Activated CD4-positive, alpha-beta T cell treated with anti-CD3 and anti-CD28 coated beads, Interleukin-2, Interleukin-4, amounts not matched to agents 100 ng/mL and 50 ng/mL, durations not matched to agents 16 hours and 8 hours (primary cell): ENCODE measurements around the gene MRPL12.

Source experiments
- DNase-seq: peaks from one replicate; pipeline ENCODE4 v3.0.0-alpha.2; 2020; ENCODE audit warnings: low spot score

The MRPL12 gene

GRCh38 chr17:81702934-81703746 is at the start of gene MRPL12:
Gene MRPL12 (plus strand): TSS chr17:81703367. CDS start chr17:81703502, 135 bp downstream.
- peak; percentile 93 for DNase-seq

DNA sequence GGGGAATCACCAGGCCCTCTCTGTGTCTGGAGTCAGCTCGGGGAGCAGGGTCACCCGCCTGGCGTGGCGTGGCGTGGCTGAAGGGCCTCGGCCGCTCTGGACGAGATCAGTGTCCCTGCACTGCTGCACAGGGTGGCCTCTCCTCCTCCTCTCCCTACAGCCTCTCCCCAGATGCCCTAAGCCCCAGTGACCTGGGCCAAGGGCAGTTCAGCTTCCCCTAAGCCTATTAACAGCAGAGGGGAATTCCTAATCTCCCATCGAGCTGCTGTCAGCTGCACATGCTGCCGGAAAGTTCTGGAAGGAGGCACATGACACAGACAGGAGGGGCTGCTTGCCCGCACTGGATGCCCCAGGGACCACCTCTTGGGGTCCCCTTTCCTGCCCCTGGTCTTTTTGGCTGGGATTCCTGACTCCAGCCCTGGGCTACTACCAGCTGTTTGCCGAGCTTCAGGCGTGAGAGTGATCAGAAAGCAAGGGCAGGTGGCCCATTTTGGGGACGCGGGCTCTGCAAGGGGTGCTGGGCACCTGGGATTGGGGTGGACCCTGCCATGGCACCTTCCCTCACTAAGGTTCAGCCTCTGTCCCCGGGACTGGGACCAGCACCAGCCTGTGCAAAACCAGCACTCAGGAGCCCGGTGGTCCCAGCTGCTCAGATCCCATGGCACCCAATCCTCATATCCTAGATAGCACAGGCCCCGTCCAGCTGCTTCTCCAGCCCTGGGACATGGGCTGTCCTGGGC is 47.6 kb upstream of the MRPL12 start:
- DNase-seq, result no peak

GRCh38 chr17:81656118-81656743 is 46.9 kb upstream of the MRPL12 start, which contains the start of gene PDE6G:
Gene PDE6G (minus strand): TSS chr17:81656542. CDS start chr17:81653305, 3,237 bp downstream.
- no peak for DNase-seq

DNA sequence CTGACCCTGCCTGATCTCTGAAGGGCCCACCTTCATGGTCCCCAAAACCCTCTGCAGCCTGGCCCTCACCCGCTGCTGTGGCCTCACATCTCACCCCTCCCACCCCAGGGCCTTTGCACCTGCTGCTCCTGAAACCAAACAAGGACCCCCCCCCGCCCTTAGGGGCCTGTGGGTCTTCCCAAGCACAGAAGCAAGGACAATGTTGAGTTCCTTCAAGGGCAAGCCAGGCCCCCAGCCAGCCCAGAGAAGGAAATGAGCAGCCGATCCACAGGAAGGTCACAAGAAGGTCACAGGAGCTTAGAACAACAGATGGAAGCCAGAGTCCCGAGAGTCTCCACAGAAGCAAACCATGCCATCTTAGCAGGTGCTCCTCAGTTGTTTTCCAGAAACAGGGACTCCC is 46.3 kb upstream of the MRPL12 start:
- DNase-seq, result no peak

DNA sequence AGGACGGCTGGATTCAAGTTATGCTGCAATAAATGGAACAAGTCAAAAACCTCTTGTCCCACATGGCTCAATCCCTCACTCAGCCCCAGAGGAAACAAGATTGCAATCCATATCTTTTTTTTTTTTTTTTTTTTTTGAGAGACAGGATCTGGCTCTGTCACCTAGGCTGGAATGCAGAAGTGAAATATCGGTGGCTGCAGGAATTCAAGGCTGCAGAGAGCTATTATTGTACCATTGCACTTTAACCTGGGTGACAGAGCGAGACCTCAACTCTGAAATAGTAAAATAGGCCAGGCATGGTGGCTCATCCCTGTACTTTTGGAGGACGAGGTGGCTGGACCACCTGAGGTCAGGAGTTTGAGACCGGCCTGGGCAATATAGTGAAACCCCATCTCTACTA is 44.1 kb upstream of the MRPL12 start:
- no peak for DNase-seq

DNA sequence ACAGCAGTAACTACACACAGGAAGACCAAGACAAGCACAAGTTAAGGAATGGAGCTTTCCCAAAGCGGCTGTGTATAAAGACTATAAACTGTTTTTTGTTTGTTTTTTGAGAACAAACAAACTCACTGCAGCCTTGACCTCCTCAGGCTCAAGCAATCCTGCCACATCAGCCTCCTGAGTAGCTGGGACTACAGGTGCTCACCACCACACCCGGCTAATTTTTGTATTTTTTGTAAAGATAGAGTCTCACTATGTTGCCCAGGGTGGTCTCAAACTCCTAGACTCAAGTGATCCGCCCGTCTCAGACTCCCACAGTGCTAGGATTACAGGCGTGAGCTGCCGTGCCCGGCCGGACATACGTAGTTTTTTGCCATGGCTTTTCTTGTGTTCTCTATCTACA is 42.7 kb upstream of the MRPL12 start:
- DNase-seq, result no peak

GRCh38 chr17:81662002-81662401 is 41.2 kb upstream of the MRPL12 start:
- no peak for DNase-seq

DNA sequence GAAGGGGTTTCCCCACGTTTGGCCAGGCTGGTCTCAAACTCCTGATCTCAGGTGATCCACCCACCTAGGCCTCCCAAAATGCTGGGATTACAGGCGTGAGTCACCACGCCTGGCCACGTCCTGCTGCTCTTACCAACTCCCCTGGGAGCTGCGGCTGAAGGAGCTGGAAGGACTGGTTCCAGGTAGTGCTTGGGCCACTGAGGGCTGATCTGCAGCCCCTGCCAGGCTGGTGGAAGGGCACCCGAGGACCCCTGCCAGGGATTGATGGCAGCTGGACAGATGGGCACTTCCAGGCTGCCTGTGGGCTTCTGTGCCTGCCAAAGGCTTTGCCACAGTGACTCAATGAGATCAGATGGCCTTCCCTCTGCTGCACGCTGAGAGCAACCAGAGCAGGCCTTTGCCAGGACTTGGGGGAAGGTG is 39.1 kb upstream of the MRPL12 start:
- DNase-seq, result no peak

DNA sequence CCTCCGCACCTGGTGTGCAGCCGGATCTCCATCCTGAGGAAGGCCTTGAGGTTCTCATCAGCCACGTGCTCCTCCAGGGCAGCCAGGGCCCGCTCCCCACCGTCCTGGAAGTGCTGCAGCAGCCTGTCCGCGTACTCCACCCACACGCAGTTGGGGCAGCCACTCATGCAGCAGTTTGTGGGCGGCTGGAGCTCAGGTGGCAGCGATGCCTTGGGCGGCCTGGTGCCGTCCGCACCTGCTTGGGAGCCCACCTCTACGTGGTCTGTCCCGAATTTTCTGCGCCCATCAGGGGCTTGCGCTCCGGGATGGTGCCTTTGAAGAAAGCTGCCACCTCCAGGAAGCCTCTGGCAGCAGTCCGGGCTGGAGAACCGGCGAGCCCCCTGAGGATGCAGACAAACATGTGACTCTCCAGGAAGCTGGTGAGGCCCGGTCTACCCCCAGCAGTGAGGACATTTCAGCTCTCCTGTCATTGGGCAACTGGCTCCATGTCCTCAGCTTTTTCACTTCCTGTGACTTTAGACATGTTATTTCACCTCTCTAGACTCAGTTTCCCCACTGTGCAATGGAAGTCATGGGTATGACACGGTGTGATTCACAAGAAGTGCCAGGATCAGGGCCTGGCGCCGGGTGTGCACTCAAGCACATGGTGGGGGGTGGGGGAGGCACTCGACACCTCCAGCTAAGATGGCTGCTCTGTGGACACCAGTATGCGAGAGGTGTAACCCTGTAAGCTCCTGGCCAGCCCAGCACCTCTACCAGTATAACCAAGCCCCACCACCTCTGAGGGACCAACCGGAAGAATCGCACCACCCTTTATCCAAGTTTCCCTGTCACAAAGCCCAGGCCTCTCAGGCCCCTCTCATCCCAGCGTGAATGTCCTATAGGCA is 37.7 kb upstream of the MRPL12 start:
- DNase-seq, result peak; percentile 67

DNA sequence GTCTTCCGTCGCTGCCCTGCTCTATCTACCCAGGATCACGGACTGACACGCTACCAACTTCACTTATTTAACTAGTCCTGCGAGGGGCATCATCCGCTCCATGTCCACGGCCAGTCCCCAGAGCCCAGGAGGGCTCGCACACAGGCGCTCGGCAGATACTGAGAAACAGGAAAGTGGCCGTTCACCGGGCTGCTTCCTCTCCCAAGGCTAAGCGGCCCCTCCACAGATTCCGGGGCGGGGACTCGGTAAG is 37.1 kb upstream of the MRPL12 start:
- DNase-seq, result peak; percentile 22

DNA sequence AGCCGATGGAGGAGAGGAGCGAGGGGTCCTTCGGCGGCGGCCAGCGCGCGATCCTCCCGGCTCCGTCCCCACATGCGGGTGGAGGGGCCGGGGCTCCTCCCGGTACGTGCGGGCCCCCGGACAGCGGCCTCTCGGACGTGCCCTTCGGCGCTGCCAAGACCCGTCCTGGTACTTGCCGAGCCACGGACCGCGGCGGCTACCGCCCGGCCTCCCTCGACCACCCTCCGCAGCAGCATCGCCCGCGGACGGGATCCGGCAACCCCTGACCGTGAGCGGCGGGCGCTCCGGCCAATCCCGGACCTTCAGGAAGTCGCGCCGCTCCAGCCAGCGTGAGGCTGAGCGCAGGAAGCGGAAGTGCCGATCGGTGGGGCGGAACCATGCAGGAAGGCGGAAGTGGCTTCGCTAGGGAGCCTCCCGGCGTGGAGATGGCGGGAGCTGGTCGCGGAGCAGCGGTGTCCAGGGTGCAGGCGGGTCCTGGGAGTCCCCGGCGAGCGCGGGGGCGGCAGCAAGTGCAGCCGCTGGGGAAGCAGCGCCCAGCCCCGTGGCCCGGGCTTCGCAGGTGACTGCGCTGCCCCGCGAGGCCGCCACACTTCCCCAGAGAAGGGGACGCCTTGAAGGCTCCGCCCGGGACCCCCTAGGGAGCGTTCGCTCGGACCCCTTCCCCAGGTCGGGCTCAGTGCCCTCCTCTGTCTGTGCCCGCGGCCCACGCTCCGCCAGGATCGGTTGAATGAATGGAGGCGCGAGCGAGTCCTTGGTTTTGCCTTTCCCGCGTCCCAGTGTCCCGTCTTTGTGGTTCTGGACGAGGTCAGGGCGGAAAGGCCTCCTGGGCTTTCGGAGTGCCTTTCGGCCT is 36.6 kb upstream of the MRPL12 start, which contains the start of the genes CCDC137 and OXLD1:
CCDC137 (plus strand) TSS at position 396 of the 850 bp plus-strand sequence; CDS start at position 426, 30 bp downstream.
OXLD1 (minus strand) TSS at position 264 of the 850 bp plus-strand sequence; CDS start at position 236, 28 bp downstream.
- DNase-seq, result peak; percentile 97

- no peak for DNase-seq
These were observed 35.4 kb upstream of the MRPL12 start for GRCh38 chr17:81667754-81668153.

GRCh38 chr17:81672504-81672903 is 30.7 kb upstream of the MRPL12 start:
- no peak for DNase-seq

- no peak for DNase-seq
These were observed 30.2 kb upstream of the MRPL12 start for GRCh38 chr17:81672954-81673353.

DNA sequence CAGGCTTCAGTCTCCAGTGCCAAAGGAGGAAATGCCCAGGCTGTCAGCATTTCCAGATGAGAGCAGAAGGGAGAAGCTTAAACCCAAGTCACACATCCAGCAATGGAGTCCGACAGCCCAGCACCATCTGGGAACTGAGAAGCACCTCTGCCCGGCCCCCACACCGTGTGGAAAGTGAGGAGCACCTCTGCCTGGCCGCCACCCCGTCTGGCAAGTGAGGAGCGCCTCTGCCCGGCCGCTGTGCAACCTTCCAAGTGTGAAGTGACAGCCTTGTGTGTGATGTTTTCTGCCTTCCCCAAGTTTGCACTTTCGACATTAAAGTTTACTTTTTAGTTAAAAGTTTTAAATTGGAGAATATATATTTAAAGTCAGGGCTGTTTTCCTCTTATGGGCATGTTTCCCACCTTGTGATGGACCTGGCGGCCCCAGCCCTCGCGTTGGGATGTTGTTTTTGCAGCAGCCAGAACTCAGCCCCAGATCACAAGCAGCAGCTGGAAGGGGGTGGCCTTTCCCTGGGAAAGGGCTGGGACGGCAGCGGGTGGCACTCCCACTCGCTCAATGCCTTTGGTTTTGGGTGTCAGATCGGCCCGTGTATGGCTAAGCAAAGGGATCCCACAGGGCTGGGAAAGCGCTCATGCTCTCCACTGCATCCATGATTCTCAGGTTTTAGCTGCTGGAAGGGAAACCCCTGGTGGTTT is 29.5 kb upstream of the MRPL12 start:
- no peak for DNase-seq

DNA sequence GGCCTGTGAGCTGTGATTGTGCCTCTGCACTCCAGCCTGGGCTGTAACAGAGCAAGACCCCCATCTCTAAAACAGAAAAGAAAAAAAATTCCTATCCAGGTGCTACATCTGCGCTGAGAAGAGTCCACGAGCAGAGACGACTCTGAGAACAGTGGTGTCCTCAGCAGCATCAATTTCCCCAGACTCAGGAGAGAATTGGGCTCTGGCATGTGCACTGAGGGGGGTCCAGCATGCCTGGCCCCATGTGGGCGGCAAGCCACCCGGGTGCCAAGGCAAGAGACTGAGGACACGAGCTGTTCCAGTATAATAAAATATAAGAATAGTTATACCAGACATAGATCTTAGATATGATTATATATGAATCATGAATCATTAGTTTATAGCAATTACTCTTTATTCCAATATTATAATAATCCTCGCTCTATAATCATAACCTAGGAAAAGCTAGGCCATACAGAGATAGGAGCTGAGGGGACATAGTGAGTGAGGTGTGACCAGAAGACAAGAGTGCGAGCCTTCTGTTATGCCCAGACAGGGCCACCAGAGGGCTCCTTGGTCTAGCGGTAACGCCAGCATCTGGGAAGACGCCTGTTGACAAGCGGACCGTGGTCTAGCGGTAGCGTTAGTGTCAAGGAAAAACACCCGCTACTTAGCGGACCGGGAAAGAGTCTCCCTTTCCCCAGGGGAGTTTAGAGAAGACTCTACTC is 27.5 kb upstream of the MRPL12 start:
- DNase-seq, result peak; percentile 40

- no peak for DNase-seq
These were observed 26.3 kb upstream of the MRPL12 start for GRCh38 chr17:81676906-81677305.

DNA sequence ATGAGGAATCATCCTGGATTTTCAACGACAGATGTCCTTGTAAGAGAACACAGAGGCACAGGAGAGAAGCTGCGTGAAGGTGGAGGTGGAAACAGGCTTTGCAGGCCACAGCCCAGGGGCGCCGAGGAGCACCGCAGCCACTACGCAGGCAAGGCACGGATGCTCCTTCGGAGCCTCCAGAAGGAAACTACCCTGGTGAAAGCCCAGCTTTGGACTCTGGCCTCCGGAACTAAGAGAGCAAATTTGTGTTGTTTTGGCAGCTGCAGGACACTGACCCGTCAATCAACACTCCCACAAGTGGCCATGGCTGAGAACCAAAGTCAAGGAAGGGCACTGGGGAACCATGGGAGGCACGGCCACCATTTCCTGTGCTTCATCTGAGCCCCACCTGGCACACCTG is 23.0 kb upstream of the MRPL12 start:
- no peak for DNase-seq

DNA sequence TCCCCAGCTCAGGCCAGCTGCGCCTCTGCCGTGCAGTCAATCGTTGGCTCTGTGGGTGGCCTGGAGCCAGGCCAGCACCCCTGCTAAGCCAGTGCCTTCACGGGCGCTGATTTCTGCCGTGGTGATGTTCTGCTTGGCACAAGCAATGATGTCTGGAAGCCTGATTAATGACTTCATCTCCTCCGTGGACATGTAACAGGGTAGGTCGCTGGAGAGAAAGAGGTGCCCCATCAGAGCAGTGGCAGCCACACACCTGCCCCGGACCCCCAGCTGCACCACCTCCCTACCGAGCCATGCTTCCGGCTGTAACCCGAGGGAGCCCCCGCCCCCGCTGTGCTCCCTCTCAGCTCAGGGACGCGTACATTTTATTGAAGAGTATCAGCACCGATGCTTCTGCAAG is 21.5 kb upstream of the MRPL12 start:
- DNase-seq, result no peak
